WTC11 (cell line): ENCODE measurements around the gene KCND2.

ENCODE experiments used
- ATF1 ChIP-seq: sonication (generic); formaldehyde crosslinking; IDR thresholded peaks from 2 replicates; pipeline ENCODE4 v1.8.1; 2023; ENCODE audit warnings: mild to moderate bottlenecking, moderate library complexity, missing genetic modification reagents
- FOXK1 ChIP-seq: sonication (generic); formaldehyde crosslinking; IDR thresholded peaks from 2 replicates; pipeline ENCODE4 v1.8.0; 2022; ENCODE audit warnings: mild to moderate bottlenecking, moderate library complexity, missing genetic modification reagents
- IRF2 ChIP-seq: sonication (generic); formaldehyde crosslinking; IDR thresholded peaks from 2 replicates; pipeline ENCODE4 v1.8.0; 2022; ENCODE audit warnings: low read depth, missing genetic modification reagents, borderline replicate concordance
- MAX ChIP-seq: sonication (generic); formaldehyde crosslinking; IDR thresholded peaks from 2 replicates; pipeline ENCODE4 v1.8.0; 2022; ENCODE audit warnings: mild to moderate bottlenecking, missing genetic modification reagents
- MLX ChIP-seq: sonication (generic); formaldehyde crosslinking; IDR thresholded peaks from 2 replicates; pipeline ENCODE4 v1.8.1; 2023; ENCODE audit warnings: mild to moderate bottlenecking, missing genetic modification reagents, moderate library complexity
- TF ChIP-seq, protein P1 (sequence below): fragments of 200-600 bp; IDR thresholded peaks from 2 replicates; pipeline ENCODE4 v1.8.0; 2022; ENCODE audit warnings: antibody characterized with exemption
- TF ChIP-seq, protein P2 (sequence below): sonication (generic); formaldehyde crosslinking; IDR thresholded peaks from 2 replicates; pipeline ENCODE4 v1.8.1; 2022; ENCODE audit warnings: low read depth, missing genetic modification reagents, borderline replicate concordance
- TF ChIP-seq, protein P3 (sequence below): sonication (generic); formaldehyde crosslinking; IDR thresholded peaks from 2 replicates; pipeline ENCODE4 v1.8.0; 2022; ENCODE audit warnings: mild to moderate bottlenecking, missing genetic modification reagents

DNA sequence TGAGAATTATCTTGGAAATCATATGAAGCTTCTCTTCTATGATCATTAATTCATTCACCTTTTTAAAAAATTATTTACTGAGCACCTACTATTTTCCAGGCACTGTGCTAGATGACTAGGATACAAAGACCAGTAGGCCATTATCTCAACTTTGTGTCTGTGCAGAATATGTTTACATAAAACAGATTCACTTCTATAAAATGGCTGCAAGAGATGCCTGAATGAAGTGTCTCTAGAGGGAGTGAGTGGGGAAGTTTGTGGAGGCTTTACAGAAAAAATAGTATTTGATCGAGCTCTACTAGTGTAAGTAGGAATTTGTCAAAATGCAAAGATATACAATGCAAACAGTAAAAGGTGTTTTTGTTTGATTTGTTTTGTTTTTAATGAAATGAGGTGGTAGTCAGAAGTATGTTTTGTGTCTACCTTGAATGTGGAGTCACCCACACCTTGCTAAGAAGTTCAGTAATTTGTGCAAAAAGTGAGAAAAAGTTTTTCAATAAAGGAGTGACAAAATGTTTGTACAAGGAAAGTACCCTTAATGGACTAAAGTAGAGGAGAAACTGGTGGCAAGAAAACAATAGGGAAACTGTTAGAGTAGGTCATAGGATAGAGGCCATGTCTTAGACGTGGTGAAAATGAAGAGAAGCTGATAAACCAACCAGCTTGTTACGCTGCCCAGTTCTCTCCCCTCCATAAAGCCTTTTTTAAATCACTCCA, 125.5 kb downstream of the KCND2 start:
- TF ChIP-seq IRF2 (CRISPR knock-in tag) (no peak), MAX (CRISPR knock-in tag) (no peak), FOXK1 (CRISPR knock-in tag) (no peak), ATF1 (CRISPR knock-in tag) (no peak), MLX (CRISPR knock-in tag) (no peak)
- TF ChIP-seq, protein P1, sequence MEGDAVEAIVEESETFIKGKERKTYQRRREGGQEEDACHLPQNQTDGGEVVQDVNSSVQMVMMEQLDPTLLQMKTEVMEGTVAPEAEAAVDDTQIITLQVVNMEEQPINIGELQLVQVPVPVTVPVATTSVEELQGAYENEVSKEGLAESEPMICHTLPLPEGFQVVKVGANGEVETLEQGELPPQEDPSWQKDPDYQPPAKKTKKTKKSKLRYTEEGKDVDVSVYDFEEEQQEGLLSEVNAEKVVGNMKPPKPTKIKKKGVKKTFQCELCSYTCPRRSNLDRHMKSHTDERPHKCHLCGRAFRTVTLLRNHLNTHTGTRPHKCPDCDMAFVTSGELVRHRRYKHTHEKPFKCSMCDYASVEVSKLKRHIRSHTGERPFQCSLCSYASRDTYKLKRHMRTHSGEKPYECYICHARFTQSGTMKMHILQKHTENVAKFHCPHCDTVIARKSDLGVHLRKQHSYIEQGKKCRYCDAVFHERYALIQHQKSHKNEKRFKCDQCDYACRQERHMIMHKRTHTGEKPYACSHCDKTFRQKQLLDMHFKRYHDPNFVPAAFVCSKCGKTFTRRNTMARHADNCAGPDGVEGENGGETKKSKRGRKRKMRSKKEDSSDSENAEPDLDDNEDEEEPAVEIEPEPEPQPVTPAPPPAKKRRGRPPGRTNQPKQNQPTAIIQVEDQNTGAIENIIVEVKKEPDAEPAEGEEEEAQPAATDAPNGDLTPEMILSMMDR = no peak
- TF ChIP-seq, protein P2, sequence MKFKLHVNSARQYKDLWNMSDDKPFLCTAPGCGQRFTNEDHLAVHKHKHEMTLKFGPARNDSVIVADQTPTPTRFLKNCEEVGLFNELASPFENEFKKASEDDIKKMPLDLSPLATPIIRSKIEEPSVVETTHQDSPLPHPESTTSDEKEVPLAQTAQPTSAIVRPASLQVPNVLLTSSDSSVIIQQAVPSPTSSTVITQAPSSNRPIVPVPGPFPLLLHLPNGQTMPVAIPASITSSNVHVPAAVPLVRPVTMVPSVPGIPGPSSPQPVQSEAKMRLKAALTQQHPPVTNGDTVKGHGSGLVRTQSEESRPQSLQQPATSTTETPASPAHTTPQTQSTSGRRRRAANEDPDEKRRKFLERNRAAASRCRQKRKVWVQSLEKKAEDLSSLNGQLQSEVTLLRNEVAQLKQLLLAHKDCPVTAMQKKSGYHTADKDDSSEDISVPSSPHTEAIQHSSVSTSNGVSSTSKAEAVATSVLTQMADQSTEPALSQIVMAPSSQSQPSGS (CRISPR knock-in tag) = no peak
- TF ChIP-seq, protein P3, sequence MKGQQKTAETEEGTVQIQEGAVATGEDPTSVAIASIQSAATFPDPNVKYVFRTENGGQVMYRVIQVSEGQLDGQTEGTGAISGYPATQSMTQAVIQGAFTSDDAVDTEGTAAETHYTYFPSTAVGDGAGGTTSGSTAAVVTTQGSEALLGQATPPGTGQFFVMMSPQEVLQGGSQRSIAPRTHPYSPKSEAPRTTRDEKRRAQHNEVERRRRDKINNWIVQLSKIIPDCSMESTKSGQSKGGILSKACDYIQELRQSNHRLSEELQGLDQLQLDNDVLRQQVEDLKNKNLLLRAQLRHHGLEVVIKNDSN (CRISPR knock-in tag) = no peak
